ENCODE data around the gene BANP.
"Not testable (repeated sequence)": the region's sequence is repeated elsewhere in the genome, so short reads cannot be mapped to it uniquely, and the experiment has no call there.

Gene BANP

GRCh38 chr16:88002211-88002610 lies 51.0 kb downstream of the BANP start:
- DNase-seq, result no peak

DNA sequence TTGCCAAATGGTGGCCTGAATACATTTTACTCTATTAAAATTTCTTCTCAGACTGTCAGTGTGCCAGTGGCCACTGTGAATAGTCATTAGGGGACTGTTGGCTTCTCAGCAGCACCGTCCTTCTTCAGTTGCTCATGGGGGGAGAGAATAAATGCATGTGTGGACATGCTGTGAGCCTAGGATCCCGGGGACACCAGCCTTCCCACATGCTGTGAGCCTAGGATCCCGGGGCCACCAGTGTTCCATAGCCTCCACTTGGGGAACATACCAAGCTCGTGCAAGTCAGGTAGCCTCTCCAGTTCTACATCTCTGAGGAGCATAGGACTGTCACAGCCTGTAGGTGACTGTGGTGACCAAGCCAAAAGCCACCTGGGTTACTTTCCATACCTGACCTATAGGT lies 51.5 kb downstream of the BANP start:
- DNase-seq, result no peak

- DNase-seq, result no peak
Measured at GRCh38 chr16:88003316-88003715, 52.1 kb downstream of the BANP start.

- DNase-seq, result no peak
Measured at GRCh38 chr16:88003736-88004135, 52.5 kb downstream of the BANP start.

- DNase-seq, result no peak
Measured at GRCh38 chr16:88004391-88004790, 53.2 kb downstream of the BANP start.

DNA sequence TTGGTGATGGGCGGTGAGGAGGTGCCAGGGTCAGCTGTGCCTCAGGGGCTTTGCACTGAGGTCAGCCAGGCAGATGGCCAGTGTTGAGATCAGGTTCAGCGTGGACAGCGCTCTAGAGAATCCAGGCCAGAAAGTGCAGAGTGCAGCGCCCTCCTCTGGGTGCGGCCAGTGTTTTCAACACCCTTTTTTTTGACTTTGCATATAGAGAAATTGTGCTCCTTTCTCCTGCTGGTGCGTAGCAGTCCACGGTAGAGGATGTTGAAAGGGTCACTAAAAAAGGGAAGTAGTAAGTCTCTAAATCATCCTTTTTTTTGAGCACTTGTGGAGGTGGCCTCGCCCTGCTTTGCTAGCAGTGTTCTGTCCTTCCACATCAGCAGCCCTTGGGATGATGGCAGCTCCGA lies 53.9 kb downstream of the BANP start:
- no peak for DNase-seq

DNA sequence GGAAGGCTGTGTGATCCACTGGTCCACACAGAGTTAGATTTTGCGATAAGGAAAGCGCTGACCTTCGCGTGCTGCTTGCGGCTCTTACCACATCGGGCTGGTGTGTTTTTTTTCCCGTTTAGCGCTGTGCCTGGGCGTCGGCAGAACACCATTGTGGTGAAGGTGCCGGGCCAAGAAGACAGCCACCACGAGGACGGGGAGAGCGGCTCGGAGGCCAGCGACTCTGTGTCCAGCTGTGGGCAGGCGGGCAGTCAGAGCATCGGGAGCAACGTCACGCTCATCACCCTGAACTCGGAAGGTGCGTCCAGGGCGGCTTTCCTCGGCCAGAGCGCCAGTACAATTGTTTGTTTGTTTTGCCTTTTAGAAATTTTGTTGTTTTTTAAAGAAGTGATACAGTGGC lies 54.7 kb downstream of the BANP start:
- DNase-seq, result no peak

DNA sequence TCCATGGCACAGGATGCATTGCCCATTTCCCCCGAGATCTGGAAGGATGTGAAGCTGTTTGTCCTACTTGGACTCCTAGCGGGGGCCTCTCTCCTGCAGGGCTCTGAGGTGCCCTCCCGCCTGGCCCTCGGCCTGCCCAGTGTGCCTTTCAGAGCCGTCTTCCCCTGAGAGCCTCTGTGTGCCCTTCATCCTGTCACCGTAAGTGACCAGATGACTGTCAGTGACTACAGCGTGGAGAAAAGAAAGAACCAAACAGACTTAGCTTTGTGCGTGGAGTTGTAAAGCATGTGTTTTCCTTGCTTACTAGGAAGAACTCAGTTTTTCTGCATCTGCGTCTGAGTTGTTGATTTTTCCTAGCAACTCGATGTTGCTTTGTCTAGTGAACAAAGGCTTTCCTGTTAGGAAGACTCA lies 56.1 kb downstream of the BANP start:
- DNase-seq, result no peak

GRCh38 chr16:88008840-88009239 lies 57.6 kb downstream of the BANP start:
- no peak for DNase-seq

DNA sequence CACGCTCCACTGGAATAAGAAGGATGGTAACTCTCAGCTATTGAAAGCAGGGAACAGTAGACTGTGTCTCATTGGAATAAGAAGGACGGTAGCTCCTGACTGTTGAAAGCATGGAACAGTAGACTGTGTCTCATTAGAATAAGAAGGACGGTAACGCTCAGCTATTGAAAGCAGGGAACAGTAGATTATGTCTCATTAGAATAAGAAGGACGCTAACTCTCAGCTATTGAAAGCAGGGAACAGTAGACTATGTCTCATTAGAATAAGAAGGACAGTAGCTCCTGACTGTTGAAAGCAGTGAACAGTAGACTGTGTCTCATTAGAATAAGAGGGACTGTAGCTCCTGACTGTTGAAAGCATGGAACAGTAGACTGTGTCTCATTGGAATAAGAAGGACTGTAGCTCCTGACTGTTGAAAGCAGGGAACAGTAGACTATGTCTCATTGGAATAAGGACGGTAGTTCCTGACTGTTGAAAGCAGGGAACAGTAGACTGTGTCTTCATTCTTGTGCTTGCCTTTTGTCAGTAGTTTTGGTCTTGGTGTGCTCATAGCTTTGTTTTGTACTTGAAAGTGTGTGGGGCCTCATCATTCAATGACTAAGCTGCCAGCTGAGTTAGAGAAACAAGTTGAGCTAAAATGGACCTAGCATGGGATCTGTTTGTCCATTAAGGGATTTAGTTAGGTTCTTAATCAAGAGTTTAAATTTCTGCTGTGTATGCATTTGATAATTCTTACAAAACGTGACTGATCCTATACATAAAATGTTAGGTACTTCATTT lies 58.5 kb downstream of the BANP start:
- no peak for DNase-seq

- DNase-seq, result no peak
Measured at GRCh38 chr16:88010343-88010967, 59.2 kb downstream of the BANP start.

GRCh38 chr16:88010968-88011483 lies 59.8 kb downstream of the BANP start:
- no peak for DNase-seq

DNA sequence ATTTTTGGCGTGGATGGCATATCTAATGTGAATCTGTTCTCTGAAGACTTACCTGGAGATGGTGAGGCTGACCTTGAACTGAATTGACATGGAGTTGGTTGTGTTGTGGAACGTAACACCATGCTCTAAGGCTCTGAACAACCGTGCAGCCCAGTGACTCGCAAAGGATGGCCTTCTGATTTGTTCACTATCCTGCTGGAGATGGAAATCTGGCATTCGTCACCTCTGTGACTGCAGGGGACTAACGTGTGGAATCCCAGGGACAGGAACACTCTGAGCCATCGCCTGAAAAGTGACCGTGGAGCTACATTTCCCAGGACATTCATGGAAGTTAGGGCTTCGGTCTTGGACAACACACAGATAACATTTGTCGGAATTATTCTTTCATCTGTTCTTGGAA lies 61.1 kb downstream of the BANP start:
- no peak for DNase-seq

DNA sequence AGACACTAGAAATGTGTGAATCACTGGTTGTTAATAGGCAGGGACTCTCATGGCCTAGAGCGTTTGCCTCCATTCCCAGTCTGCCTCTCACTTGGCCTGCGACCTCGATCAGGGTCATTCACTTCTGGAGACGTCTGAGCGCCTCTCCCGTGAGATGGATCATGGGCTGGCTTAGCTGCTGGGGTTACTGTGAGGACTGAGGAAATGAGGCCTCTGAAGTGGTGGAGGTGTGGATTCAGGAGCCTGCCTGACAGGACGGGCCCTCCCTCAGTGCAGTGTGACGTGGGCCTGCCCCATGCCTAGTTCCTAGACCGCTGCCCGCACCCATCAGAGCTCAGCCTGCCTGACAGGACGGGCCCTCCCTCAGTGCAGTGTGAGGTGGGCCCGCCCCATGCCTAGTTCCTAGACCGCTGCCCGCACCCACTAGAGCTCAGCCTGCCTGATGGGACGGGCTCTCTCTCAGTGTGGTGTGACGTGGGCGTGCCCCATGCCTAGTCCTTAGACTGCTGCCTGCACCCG lies 61.9 kb downstream of the BANP start:
- no peak for DNase-seq

GRCh38 chr16:88013766-88014251 lies 62.6 kb downstream of the BANP start:
- DNase-seq, result no peak

GRCh38 chr16:88014252-88014781 lies 63.1 kb downstream of the BANP start:
- DNase-seq, result no peak

GRCh38 chr16:88014954-88015805 lies 63.9 kb downstream of the BANP start:
- no peak for DNase-seq

DNA sequence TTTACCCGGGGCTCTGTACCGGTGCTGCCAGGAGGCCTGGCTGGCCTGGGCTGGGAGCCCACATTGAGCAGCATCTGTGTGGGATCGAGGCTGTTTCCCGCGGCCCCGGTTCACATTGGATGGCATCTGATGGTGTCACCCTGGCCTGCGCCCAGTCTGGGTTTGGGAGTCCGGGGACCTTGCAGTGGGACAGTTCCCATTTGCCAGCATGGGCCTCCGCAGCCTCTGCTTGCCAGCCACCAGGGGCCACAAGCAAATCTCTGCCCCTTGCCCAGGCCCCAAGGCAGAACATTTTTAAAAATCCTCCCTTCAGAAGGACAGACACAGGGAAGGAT lies 64.5 kb downstream of the BANP start:
- no peak for DNase-seq

DNA sequence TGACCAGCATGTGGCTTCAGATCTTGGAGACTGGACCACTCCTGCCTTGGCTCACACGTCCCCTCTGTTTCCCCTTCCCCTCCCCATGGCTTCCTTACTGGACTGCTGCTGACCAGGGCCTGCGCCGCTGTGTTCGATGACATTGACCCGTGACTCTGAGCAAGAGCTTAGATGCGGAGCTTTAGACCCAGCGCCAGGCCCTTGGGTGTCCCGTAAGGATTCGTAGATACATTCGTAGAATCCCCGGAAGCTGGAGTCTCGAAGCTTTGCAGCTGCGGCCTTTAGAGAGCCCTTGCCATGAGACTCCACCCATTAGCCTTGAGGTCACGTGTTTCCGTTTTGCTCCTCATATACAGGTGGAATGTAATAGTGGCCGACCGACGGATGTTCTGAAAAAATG lies 65.2 kb downstream of the BANP start:
- DNase-seq, result not testable (repeated sequence)

DNA sequence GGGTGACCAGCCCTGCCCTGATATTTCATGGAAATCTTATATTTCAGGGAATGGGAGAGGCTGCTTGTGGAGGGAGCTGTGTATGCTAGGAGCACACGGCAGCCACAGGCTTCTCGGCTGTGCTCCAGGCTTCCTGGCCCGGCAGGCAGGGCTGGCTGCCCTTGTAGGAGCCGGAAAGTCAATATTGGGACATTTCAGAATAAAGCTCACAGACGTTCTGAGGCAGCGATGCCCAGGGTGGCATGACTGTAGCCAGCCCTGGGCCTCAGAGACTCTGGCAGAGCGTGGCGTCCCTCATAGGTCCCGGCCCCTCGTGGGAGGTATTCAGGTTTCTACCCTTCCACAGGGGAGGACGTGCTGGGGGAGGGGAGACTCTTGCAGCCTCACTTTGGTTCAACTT lies 65.7 kb downstream of the BANP start:
- no peak for DNase-seq

DNA sequence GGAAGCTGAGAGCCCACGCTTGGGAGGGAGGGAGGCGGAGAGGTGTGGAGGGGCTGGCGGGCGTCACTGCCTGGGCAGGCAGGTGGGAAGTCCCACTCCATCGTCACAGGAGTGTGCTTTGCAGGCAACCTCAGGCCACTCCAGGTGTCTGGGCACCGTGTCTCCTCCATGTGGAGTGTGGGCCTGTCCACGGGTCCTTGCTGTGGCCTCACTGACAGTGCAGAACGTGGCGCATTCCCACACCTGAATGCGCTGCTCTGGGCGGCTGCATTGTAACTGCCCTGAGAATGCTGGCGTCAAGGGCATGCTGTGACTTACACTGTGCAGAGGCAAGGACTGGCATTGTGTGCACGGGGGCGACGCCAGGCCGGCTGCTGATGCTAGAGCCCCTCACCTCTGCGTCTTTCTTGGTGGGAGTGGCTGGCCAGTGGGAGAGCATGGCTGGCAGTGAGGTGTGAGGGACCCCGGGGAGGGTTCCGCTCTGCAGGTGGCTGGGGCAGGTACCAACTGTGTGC lies 66.4 kb downstream of the BANP start:
- DNase-seq, result no peak

GRCh38 chr16:88018382-88018781 lies 67.1 kb downstream of the BANP start:
- DNase-seq, result not testable (repeated sequence)

Measured in SHP77 treated with DMSO at 0.1 percent for 48 hours (cell line).